SH-SY5Y (cell line): ENCODE measurements around the gene B3GAT1.

Experiments used
- GATA2 ChIP-seq: IDR thresholded peaks from 2 replicates; pipeline ENCODE4 v1.6.1; 2011; ENCODE audit warnings: mild to moderate bottlenecking, low read depth, low read length
- GATA3 ChIP-seq: IDR thresholded peaks from 2 replicates; pipeline ENCODE4 v1.6.1; 2011; ENCODE audit warnings: low read depth, mild to moderate bottlenecking, low read length, moderate library complexity

DNA sequence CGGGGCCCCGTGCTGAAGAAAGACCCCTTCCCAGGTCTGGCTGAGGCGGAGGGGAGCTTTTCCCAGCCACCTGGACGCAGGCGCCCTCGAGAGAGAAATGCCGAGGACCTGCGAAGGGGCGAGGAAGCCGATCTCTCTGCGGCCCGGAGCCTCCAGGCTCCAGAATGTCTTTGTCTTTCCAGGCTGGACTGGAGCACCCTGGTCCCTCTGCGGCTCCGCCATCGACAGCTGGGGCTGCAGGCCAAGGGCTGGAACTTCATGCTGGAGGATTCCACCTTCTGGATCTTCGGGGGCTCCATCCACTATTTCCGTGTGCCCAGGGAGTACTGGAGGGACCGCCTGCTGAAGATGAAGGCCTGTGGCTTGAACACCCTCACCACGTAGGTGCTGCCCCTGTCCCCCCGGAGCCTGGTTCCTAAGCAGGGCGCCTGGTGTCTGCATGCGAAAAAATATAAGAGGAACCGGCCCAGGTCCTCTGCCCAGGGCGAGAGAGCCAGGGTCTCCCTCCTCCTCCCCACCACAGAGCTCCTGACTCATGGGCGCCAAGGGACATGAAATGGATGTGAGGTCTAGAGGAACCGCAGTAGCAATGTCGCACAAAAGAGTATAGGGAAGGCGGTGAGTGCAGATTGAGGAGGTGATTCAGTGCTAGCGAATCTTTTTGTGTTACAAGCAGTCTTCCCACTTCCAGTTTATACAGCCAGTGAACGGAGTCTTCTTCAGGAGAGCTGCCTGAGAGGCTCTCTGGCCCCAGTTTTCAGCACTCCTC is 69.3 kb downstream of the B3GAT1 start:
- no peak for TF ChIP-seq GATA2
- TF ChIP-seq GATA3, result no peak
